ENCODE results near the gene DOCK8.

Gene DOCK8

DNA sequence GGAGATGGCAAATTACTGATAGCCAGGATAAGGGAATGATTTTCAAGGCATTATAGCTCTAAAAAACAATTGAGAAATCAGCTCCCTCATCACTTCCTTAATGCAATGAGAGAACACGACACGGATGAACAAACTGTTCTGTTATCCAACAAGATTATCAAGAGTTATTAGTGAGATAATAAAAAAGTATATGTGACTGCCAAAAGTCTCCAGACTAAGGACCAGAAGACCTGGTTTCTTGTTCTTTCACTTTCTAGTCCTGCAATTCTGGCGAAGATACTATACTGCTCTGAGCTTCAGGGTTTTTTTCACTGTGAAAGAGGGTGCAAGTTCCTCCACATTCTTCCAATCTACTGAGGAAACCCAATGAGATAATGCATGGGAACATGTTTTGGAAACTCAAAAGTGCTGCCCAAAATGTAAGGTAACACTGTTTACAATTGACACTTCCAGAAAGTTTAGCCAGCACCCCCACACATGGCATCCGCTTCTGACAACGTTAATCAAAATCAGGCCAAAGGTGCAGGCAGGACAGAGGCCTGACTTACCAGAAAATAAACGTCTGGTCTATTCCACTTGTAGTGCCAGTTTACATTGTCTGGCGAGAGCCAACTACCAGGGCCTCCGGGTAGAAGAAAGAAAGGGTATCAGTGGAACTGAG is 254.2 kb downstream of the DOCK8 start:
- H3K9me3 Mint-ChIP-seq = peaks cover 3% of the 10 kb centered on the region
- H3K36me3 Mint-ChIP-seq (ENCODE audit: low read depth) = no peaks in the 10 kb centered on the region
- peak overlapping the region; percentile 94 to 99 (median 97) for H3K27ac Mint-ChIP-seq
- no peaks in the 10 kb centered on the region for H3K27me3 Mint-ChIP-seq (ENCODE audit: low read depth)
- peak overlapping the region; percentile 67 to 94 (median 69) for H3K4me3 Mint-ChIP-seq
- H3K4me1 Mint-ChIP-seq = peaks cover 35% of the 10 kb centered on the region
- TF ChIP-seq, protein P1, sequence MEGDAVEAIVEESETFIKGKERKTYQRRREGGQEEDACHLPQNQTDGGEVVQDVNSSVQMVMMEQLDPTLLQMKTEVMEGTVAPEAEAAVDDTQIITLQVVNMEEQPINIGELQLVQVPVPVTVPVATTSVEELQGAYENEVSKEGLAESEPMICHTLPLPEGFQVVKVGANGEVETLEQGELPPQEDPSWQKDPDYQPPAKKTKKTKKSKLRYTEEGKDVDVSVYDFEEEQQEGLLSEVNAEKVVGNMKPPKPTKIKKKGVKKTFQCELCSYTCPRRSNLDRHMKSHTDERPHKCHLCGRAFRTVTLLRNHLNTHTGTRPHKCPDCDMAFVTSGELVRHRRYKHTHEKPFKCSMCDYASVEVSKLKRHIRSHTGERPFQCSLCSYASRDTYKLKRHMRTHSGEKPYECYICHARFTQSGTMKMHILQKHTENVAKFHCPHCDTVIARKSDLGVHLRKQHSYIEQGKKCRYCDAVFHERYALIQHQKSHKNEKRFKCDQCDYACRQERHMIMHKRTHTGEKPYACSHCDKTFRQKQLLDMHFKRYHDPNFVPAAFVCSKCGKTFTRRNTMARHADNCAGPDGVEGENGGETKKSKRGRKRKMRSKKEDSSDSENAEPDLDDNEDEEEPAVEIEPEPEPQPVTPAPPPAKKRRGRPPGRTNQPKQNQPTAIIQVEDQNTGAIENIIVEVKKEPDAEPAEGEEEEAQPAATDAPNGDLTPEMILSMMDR (IDR thresholded peaks at IDR 0.05; ENCODE audit: unreplicated experiment in 3 of 3) = no peak

DNA sequence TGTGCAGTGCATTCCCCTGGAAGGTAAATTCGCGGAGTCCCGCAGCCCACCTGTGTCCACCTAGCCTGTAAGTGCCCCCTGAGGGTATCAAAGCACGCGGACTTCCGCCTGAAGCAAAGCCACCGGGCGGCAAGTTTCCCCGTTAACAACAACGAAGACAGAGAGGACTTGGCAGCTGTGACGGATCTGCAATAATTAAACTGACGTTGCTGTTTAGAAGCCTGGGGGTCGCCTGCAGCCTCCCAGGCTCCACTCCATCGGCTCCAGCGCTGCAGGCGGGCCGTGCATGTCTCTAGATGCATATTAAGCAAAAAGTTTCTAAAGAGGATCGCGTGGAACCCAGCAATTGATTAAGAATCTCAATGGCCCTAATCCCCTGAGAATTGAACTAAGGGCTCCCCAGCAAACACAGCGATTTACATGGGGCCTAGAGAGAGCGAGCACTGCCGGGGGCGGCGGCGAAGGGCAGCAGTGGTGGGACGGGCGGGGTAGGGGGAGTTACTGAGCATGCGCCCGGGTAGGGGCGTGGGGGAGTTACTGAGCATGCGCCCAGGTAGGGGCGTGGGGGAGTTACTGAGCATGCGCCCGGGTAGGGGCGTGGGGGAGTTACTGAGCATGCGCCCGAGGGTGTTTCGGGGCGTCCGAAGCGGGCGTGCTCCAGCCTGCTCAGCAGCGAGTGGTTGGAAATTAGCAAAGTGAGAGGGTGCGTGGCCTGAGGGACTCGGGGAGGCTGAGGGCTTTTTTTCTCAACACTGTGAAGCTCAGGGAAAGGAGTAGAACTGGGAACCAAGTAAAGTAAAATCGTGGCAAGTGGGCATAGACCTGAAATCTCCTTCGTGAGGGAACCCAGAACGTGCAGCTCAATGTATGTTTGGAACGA is 255.2 kb downstream of the DOCK8 start:
- Mint-ChIP-seq H3K9me3 (no peaks in the 10 kb centered on the region), H3K4me3 (peak overlapping the region; percentile 89 to 94 (median 93)), H3K36me3 (ENCODE audit: low read depth) (no peaks in the 10 kb centered on the region), H3K27me3 (ENCODE audit: low read depth) (no peaks in the 10 kb centered on the region), H3K4me1 (peaks cover 32% of the 10 kb centered on the region), H3K27ac (peak overlapping the region; percentile 94 to 99 (median 97))
- TF ChIP-seq, protein P1 (IDR thresholded peaks at IDR 0.05; ENCODE audit: unreplicated experiment in 3 of 3) = no peak

DNA sequence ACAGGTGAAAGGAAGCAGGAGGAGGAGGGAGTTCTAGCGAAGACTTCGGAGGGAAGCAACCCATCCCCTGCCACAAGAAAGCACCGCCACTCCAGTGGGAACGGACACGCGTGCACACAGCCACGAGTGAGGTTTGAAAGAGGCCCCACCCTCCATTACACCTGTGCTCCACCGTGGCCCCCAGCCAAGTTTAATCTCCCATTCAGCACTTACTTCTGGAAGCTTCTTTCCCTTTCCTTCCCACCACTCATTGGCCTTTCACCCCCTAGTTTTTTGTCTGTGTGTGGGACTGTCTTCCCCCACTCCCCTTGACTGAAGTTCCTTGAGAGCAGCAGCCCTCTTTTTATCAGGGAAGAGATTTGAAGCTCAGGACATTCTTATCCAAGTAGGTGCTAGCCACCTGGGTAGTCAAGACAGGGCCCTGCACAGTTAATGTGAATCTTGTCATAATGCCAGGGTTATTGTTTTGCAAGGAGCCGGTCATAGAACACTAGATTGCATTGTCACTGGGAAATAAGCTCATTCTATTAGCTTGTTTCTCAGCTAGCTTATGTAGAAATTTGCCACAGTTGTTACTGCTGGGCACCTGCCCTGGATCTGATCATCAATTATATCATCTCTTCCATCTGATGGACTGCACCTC is 256.0 kb downstream of the DOCK8 start:
- Mint-ChIP-seq H3K36me3 (ENCODE audit: low read depth) (no peaks in the 10 kb centered on the region), H3K27ac (peak overlapping the region; percentile 94 to 99 (median 97)), H3K4me3 (peak overlapping the region; percentile 89 to 94 (median 93)), H3K9me3 (no peaks in the 10 kb centered on the region), H3K4me1 (peaks cover 32% of the 10 kb centered on the region), H3K27me3 (ENCODE audit: low read depth) (no peaks in the 10 kb centered on the region)
- TF ChIP-seq, protein P1 (IDR thresholded peaks at IDR 0.05; ENCODE audit: unreplicated experiment in 3 of 3) = no peak

DNA sequence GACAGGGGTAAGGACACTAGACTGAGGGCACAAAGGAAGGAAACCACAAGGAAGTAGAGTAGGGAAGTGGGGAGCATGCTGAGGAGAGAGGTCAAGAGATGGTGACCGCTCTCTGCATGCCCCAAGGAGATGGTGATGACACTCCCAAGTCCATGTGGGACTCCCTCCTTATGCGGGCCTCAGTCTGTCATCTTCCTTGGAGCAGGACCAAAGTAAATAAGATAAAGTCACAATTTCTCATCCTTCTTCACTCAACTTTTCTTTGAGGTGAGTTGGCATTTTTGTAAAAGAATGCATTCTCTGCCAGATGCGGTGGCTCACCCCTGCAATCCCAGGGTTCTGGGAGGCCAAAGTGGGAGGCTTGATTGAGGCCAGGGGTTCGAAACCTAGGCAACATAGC is 256.7 kb downstream of the DOCK8 start:
- no peaks in the 10 kb centered on the region for H3K27me3 Mint-ChIP-seq (ENCODE audit: low read depth)
- no peaks in the 10 kb centered on the region for H3K9me3 Mint-ChIP-seq
- peak overlapping the region; percentile 89 to 94 (median 93) for H3K4me3 Mint-ChIP-seq
- TF ChIP-seq, protein P1 (IDR thresholded peaks at IDR 0.05; ENCODE audit: unreplicated experiment in 3 of 3) = no peak
- H3K4me1 Mint-ChIP-seq = peaks cover 32% of the 10 kb centered on the region
- H3K36me3 Mint-ChIP-seq (ENCODE audit: low read depth) = no peaks in the 10 kb centered on the region
- H3K27ac Mint-ChIP-seq = peak overlapping the region; percentile 94 to 99 (median 97)

DNA sequence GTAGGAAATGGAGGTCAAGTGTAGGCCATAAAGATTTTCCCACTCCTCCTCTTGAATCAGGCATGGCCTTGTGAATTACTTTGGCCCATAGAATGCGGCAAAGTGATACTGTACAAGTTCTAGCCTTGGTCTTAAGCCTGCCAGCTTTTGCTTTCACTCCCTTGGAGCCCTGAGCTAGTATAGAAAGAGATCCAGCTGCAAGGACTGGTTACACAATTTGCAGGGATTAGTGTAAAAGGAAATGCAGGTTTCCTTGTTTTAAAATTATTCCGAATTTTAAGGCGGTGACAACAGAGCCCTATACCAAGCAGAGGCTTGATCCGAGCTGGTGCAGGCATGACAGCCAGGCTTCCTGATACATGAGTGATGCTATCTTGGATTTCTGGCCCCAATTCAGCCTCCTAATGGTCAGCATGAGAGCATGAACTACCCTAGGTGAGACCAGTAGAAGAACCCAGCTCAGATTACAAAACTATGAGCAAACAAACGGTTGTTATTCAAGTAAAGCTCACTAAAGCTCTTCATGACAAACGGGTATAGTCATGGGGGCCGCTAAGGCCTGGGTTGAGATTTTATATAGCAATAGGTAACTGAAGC is 257.9 kb downstream of the DOCK8 start:
- Mint-ChIP-seq H3K27me3 (ENCODE audit: low read depth) (no peaks in the 10 kb centered on the region), H3K36me3 (ENCODE audit: low read depth) (peaks cover 6% of the 10 kb centered on the region), H3K4me1 (peaks cover 32% of the 10 kb centered on the region), H3K4me3 (peak overlapping the region in 2 of 3 experiments; percentile 36 to 94), H3K9me3 (no peaks in the 10 kb centered on the region), H3K27ac (peak overlapping the region in 2 of 3 experiments; percentile 17 to 18)
- TF ChIP-seq, protein P1 (IDR thresholded peaks at IDR 0.05; ENCODE audit: unreplicated experiment in 3 of 3) = no peak
